ENCODE results near the gene SHPK.

Gene SHPK

GRCh38 chr17:3641717-3642486 lies 5.9 kb upstream of the SHPK start:
- TF ChIP-seq ARNTL (CRISPR knock-in tag; IDR thresholded peaks at IDR 0.05; ENCODE audit: borderline replicate concordance, low read depth), result no peak
- TF ChIP-seq ZNF8 (CRISPR knock-in tag; IDR thresholded peaks at IDR 0.05), result no peak
- TF ChIP-seq, protein P1, sequence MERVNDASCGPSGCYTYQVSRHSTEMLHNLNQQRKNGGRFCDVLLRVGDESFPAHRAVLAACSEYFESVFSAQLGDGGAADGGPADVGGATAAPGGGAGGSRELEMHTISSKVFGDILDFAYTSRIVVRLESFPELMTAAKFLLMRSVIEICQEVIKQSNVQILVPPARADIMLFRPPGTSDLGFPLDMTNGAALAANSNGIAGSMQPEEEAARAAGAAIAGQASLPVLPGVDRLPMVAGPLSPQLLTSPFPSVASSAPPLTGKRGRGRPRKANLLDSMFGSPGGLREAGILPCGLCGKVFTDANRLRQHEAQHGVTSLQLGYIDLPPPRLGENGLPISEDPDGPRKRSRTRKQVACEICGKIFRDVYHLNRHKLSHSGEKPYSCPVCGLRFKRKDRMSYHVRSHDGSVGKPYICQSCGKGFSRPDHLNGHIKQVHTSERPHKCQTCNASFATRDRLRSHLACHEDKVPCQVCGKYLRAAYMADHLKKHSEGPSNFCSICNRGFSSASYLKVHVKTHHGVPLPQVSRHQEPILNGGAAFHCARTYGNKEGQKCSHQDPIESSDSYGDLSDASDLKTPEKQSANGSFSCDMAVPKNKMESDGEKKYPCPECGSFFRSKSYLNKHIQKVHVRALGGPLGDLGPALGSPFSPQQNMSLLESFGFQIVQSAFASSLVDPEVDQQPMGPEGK (CRISPR knock-in tag; IDR thresholded peaks at IDR 0.05; ENCODE audit: borderline replicate concordance), result no peak
- TF ChIP-seq ZC3H10 (CRISPR knock-in tag; IDR thresholded peaks at IDR 0.05), result no peak
- no peak for TF ChIP-seq CSDC2 (CRISPR knock-in tag; IDR thresholded peaks at IDR 0.05)
- TF ChIP-seq SNAI2 (CRISPR knock-in tag; IDR thresholded peaks at IDR 0.05), result no peak
- no peak for TF ChIP-seq GLIS3 (CRISPR knock-in tag; IDR thresholded peaks at IDR 0.05)
- no peak for TF ChIP-seq ZNF70 (CRISPR knock-in tag; IDR thresholded peaks at IDR 0.05)
- no peak for TF ChIP-seq OSR1 (CRISPR knock-in tag; IDR thresholded peaks at IDR 0.05)
- TF ChIP-seq ISL1 (CRISPR knock-in tag; IDR thresholded peaks at IDR 0.05), result no peak
- no peak for TF ChIP-seq TCF4 (CRISPR knock-in tag; IDR thresholded peaks at IDR 0.05; ENCODE audit: borderline replicate concordance)
- no peak for TF ChIP-seq TSHZ2 (CRISPR knock-in tag; IDR thresholded peaks at IDR 0.05)
- no peak for TF ChIP-seq RARB (CRISPR knock-in tag; IDR thresholded peaks at IDR 0.05)
- no peak for TF ChIP-seq BACH2 (CRISPR knock-in tag; IDR thresholded peaks at IDR 0.05; ENCODE audit: borderline replicate concordance)
- ATAC-seq, result no peak

DNA sequence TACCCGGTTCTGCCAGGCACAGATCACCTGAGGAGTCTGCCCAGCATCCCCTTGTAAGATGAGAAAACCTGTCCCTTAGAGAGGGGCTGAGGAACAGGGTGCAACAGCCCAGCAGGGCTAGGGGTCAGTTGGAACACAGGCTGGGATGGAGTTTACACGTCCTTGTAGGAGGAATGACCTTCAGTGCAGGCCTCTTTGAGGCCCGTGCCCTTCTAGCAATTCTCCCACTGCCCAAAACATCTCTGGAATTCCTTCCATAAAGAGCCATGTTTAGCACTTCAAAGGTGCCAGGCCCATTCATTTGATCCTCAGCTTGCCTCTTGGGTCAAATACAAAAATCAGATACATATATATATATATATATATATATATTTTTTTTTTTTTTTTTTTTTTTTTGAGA lies 5.0 kb upstream of the SHPK start:
- no peak for ATAC-seq
- TF ChIP-seq ZNF8 (CRISPR knock-in tag; IDR thresholded peaks at IDR 0.05) (no peak), ISL1 (CRISPR knock-in tag; IDR thresholded peaks at IDR 0.05) (no peak), TCF4 (CRISPR knock-in tag; IDR thresholded peaks at IDR 0.05; ENCODE audit: borderline replicate concordance) (no peak), OSR1 (CRISPR knock-in tag; IDR thresholded peaks at IDR 0.05) (no peak), TSHZ2 (CRISPR knock-in tag; IDR thresholded peaks at IDR 0.05) (no peak), ZNF70 (CRISPR knock-in tag; IDR thresholded peaks at IDR 0.05) (no peak), ZFP30 (CRISPR knock-in tag; IDR thresholded peaks at IDR 0.05) (no peak), GLIS3 (CRISPR knock-in tag; IDR thresholded peaks at IDR 0.05) (no peak), ESRRG (CRISPR knock-in tag; IDR thresholded peaks at IDR 0.05) (no peak), ZC3H10 (CRISPR knock-in tag; IDR thresholded peaks at IDR 0.05) (no peak), SNAI2 (CRISPR knock-in tag; IDR thresholded peaks at IDR 0.05) (no peak), BACH2 (CRISPR knock-in tag; IDR thresholded peaks at IDR 0.05; ENCODE audit: borderline replicate concordance) (no peak), RARB (CRISPR knock-in tag; IDR thresholded peaks at IDR 0.05) (no peak), TOX (CRISPR knock-in tag; IDR thresholded peaks at IDR 0.05; ENCODE audit: borderline replicate concordance) (no peak)
- TF ChIP-seq, protein P2, sequence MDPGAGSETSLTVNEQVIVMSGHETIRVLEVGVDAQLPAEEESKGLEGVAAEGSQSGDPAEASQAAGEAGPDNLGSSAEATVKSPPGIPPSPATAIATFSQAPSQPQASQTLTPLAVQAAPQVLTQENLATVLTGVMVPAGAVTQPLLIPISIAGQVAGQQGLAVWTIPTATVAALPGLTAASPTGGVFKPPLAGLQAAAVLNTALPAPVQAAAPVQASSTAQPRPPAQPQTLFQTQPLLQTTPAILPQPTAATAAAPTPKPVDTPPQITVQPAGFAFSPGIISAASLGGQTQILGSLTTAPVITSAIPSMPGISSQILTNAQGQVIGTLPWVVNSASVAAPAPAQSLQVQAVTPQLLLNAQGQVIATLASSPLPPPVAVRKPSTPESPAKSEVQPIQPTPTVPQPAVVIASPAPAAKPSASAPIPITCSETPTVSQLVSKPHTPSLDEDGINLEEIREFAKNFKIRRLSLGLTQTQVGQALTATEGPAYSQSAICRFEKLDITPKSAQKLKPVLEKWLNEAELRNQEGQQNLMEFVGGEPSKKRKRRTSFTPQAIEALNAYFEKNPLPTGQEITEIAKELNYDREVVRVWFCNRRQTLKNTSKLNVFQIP (CRISPR knock-in tag; IDR thresholded peaks at IDR 0.05; ENCODE audit: borderline replicate concordance, low read depth), result no peak
- TF ChIP-seq, protein P1 (CRISPR knock-in tag; IDR thresholded peaks at IDR 0.05; ENCODE audit: borderline replicate concordance), result no peak
- TF ChIP-seq, protein P3, sequence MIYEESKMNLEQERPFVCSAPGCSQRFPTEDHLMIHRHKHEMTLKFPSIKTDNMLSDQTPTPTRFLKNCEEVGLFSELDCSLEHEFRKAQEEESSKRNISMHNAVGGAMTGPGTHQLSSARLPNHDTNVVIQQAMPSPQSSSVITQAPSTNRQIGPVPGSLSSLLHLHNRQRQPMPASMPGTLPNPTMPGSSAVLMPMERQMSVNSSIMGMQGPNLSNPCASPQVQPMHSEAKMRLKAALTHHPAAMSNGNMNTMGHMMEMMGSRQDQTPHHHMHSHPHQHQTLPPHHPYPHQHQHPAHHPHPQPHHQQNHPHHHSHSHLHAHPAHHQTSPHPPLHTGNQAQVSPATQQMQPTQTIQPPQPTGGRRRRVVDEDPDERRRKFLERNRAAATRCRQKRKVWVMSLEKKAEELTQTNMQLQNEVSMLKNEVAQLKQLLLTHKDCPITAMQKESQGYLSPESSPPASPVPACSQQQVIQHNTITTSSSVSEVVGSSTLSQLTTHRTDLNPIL (CRISPR knock-in tag; IDR thresholded peaks at IDR 0.05; ENCODE audit: low read depth), result no peak

Measured in SK-N-SH treated with all-trans-retinoic acid at 6 μM for 48 hours (cell line).